H9 (cell line): ENCODE results near the gene OR2T29. TPM values are rescaled to one million over a fixed set of nuclear protein-coding genes. Genes with fewer than 3 reads are reported as not detected.
"Not testable (repeated sequence)": the region's sequence is repeated elsewhere in the genome, so short reads cannot be mapped to it uniquely, and the experiment has no call there.

Experiments used
- DNase-seq: peaks from one replicate; pipeline ENCODE4 v3.0.0-alpha.2; 2017
- H2AFZ ChIP-seq: one replicate; pipeline ENCODE4 v1.6.1; 2013; ENCODE audit warnings: mild to moderate bottlenecking, low read length, control low read depth, moderate library complexity
- H2AK5ac ChIP-seq: 2 replicates; pipeline ENCODE4 v1.6.1; 2013; ENCODE audit warnings: low read length, control low read depth, mixed read lengths; ENCODE audit not compliant: insufficient read length
- H2BK120ac ChIP-seq: one replicate; pipeline ENCODE4 v1.6.1; 2013; ENCODE audit warnings: low read depth, mild to moderate bottlenecking, low read length, control low read depth, inconsistent platforms; ENCODE audit not compliant: poor library complexity, severe bottlenecking
- H2BK12ac ChIP-seq: 2 replicates; pipeline ENCODE4 v1.6.1; 2013; ENCODE audit warnings: low read length, control low read depth, mixed read lengths, low read depth; ENCODE audit not compliant: insufficient read length
- H2BK15ac ChIP-seq: 2 replicates; pipeline ENCODE4 v1.6.1; 2013; ENCODE audit warnings: low read depth, low read length, control low read depth
- H2BK20ac ChIP-seq: one replicate; pipeline ENCODE4 v1.6.1; 2013; ENCODE audit warnings: low read depth, mild to moderate bottlenecking, low read length, control low read depth, inconsistent platforms; ENCODE audit not compliant: poor library complexity, severe bottlenecking
- H2BK5ac ChIP-seq: 2 replicates; pipeline ENCODE4 v1.6.1; 2013; ENCODE audit warnings: low read length, control low read depth, mixed read lengths; ENCODE audit not compliant: insufficient read length
- H3K14ac ChIP-seq: 2 replicates; pipeline ENCODE4 v1.6.1; 2013; ENCODE audit warnings: low read length, control low read depth; ENCODE audit not compliant: insufficient read depth
- H3K18ac ChIP-seq: 2 replicates; pipeline ENCODE4 v1.6.1; 2013; ENCODE audit warnings: low read depth, mild to moderate bottlenecking, mixed read lengths, low read length, control low read depth; ENCODE audit not compliant: insufficient read length
- H3K23ac ChIP-seq: 2 replicates; pipeline ENCODE4 v1.6.1; 2013; ENCODE audit warnings: low read length, control low read depth, mixed read lengths, low read depth; ENCODE audit not compliant: insufficient read length
- H3K23me2 ChIP-seq: 2 replicates; pipeline ENCODE4 v1.6.1; 2013; ENCODE audit warnings: low read depth, mild to moderate bottlenecking, mixed read lengths, low read length, control low read depth; ENCODE audit not compliant: insufficient read length, poor library complexity, severe bottlenecking
- H3K27ac ChIP-seq: 2 replicates; pipeline ENCODE4 v1.5.1; 2013; ENCODE audit warnings: low read length, control low read depth, mixed read lengths, low read depth; ENCODE audit not compliant: insufficient read length
- H3K27me3 ChIP-seq: 2 replicates; pipeline ENCODE4 v1.6.1; 2013; ENCODE audit warnings: low read length, control low read depth, inconsistent platforms; ENCODE audit not compliant: insufficient read depth
- H3K4ac ChIP-seq: 2 replicates; pipeline ENCODE4 v1.6.1; 2013; ENCODE audit warnings: low read depth, mild to moderate bottlenecking, control low read depth, inconsistent platforms, low read length, moderate library complexity
- H3K4me1 ChIP-seq: 2 replicates; pipeline ENCODE4 v1.6.1; 2013; ENCODE audit warnings: low read length, control low read depth, inconsistent platforms; ENCODE audit not compliant: insufficient read depth
- H3K4me2 ChIP-seq: 2 replicates; pipeline ENCODE4 v1.6.1; 2013; ENCODE audit warnings: low read length, control low read depth, mixed read lengths; ENCODE audit not compliant: insufficient read length, insufficient read depth
- H3K56ac ChIP-seq: 2 replicates; pipeline ENCODE4 v1.6.1; 2013; ENCODE audit warnings: low read depth, mild to moderate bottlenecking, mixed read lengths, low read length, control low read depth; ENCODE audit not compliant: insufficient read length
- H3K79me1 ChIP-seq: 2 replicates; pipeline ENCODE4 v1.6.1; 2013; ENCODE audit warnings: low read depth, mild to moderate bottlenecking, moderate library complexity, low read length, control low read depth, inconsistent platforms; ENCODE audit not compliant: insufficient read depth, poor library complexity, severe bottlenecking
- H3K79me2 ChIP-seq: 2 replicates; pipeline ENCODE4 v1.6.1; 2013; ENCODE audit warnings: low read length, control low read depth, inconsistent platforms; ENCODE audit not compliant: insufficient read depth
- H3K9ac ChIP-seq: 2 replicates; pipeline ENCODE4 v1.6.1; 2013; ENCODE audit warnings: low read length, control low read depth, mixed read lengths; ENCODE audit not compliant: insufficient read length; ENCODE audit errors: extremely low read depth
- H3K9me3 ChIP-seq: one replicate; pipeline ENCODE4 v1.6.1; 2013; ENCODE audit warnings: low read depth, low read length, inconsistent platforms; ENCODE audit not compliant: control insufficient read depth
- H3T11ph ChIP-seq: one replicate; pipeline ENCODE4 v1.6.1; 2013; ENCODE audit warnings: mild to moderate bottlenecking, low read length, control low read depth, inconsistent platforms
- H4K20me1 ChIP-seq: one replicate; pipeline ENCODE4 v1.6.1; 2013; ENCODE audit not compliant: control insufficient read depth, insufficient read length, insufficient read depth
- H4K5ac ChIP-seq: 2 replicates; pipeline ENCODE4 v1.6.1; 2013; ENCODE audit warnings: low read depth, mild to moderate bottlenecking, mixed read lengths, low read length, control low read depth; ENCODE audit not compliant: insufficient read length
- H4K8ac ChIP-seq: replicated peaks from 2 replicates; pipeline ENCODE4 v1.6.1; 2013; ENCODE audit warnings: low read length, control low read depth, mixed read lengths, low read depth; ENCODE audit not compliant: insufficient read length
- H4K91ac ChIP-seq: 2 replicates; pipeline ENCODE4 v1.6.1; 2013; ENCODE audit warnings: low read depth, mild to moderate bottlenecking, moderate library complexity, mixed read lengths, low read length, control low read depth; ENCODE audit not compliant: insufficient read length
- H3K27ac Mint-ChIP-seq, 3 experiments: 2 replicates in 2 of 3; 3 replicates in 1 of 3; pipeline ENCODE4 v1.8.0; 2020 to 2021; ENCODE audit warnings: mixed read lengths in 3 of 3, mild to moderate bottlenecking in 1 of 3, moderate library complexity in 1 of 3
- H3K27me3 Mint-ChIP-seq: 2 replicates; pipeline ENCODE4 v1.8.0; 2021; ENCODE audit warnings: low read depth, mild to moderate bottlenecking, moderate library complexity, mixed read lengths
- H3K36me3 Mint-ChIP-seq, 3 experiments: 2 replicates in 2 of 3; 3 replicates in 1 of 3; pipeline ENCODE4 v1.8.0; 2020 to 2021; ENCODE audit warnings: low read depth in 3 of 3, mixed read lengths in 3 of 3; ENCODE audit not compliant: insufficient read depth in 1 of 3
- H3K4me1 Mint-ChIP-seq, 2 experiments: 2 replicates each; pipeline ENCODE4 v1.8.0; 2020; ENCODE audit warnings: mixed read lengths in 2 of 2
- H3K4me3 Mint-ChIP-seq, 2 experiments: 2 replicates in 1 of 2; 3 replicates in 1 of 2; pipeline ENCODE4 v1.8.0; 2020 to 2021; ENCODE audit warnings: mild to moderate bottlenecking in 2 of 2, mixed read lengths in 2 of 2, moderate library complexity in 1 of 2
- H3K9me3 Mint-ChIP-seq, 2 experiments: 2 replicates in 1 of 2; 3 replicates in 1 of 2; pipeline ENCODE4 v1.8.0; 2020; ENCODE audit warnings: mild to moderate bottlenecking in 2 of 2, mixed read lengths in 2 of 2, moderate library complexity in 1 of 2
- WGBS: extraction: QIAGEN DNeasy Blood & Tissue Kit; methylation state at CpG from one replicate; pipeline ENCODE4 v1.1.7; 2013; ENCODE audit warnings: missing lambda C conversion rate, low lambda C conversion rate, mixed read lengths; ENCODE audit not compliant: insufficient read length; ENCODE audit errors: extremely low coverage; 5-methylcytosine and 5-hydroxymethylcytosine counted together
- total RNA-seq: library from RNA; stranded (reverse); gene quantifications from 2 replicates; pipeline ENCODE4 v1.2.1, GENCODE V29; 2021
- TF ChIP-seq, protein P1 (sequence below): fragments of 200-600 bp; sonication (generic); conservative IDR thresholded peaks from 3 replicates; pipeline ENCODE4 v1.8.0; 2021; ENCODE audit warnings: antibody characterized with exemption, mild to moderate bottlenecking

OR2T29 gene
- total RNA-seq, 1 experiment from 2014 or later, result not detected

DNA sequence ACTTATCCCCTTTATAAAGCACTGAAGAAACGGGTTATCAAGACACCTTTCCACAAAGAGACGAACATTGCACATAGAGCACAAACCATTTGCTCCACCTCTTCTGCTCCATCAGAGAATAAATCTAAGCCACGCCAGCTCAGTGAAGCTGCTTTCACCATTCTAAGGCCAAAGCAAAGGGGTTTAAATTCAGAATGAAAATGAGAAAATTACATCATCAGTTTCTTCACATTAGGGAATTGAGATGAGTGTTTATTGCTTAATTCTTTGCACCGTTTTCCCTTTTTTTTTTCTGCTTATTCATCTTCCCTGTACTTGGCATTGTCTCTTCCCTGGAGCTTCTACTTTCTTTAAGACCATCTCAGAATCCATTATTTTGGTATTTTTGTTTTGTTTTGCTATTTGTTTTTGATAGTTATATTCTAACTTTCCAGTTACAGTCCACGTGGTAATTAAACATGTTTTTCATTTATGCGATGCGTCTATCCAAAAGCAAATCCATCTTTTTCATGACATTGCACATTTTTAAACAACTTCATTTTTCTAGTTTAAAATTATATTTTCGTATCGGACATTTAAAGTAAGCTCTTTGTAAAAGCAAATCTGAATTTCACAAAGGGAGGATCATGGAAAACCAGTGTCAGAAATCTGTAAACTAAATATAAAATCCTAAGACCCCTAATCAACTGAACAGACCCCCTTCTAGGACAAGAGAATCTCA, 13.8 kb upstream of the OR2T29 start:
- H3K14ac ChIP-seq, result no peak overlapping the region
- H3K9ac ChIP-seq, result no peak overlapping the region
- no peak overlapping the region for H2BK12ac ChIP-seq
- no peak overlapping the region for H3K56ac ChIP-seq
- no peak overlapping the region for H2BK5ac ChIP-seq
- H4K5ac ChIP-seq, result no peak overlapping the region
- H3K9me3 Mint-ChIP-seq, result peaks cover 62 to 65% of the 10 kb centered on the region in 2 experiments
- H3K23me2 ChIP-seq, result no peaks in the 10 kb centered on the region
- no peaks in the 10 kb centered on the region for H3K4me1 ChIP-seq
- H4K20me1 ChIP-seq, result no peaks in the 10 kb centered on the region
- no peak overlapping the region for H3K27ac ChIP-seq
- H3K79me2 ChIP-seq, result no peaks in the 10 kb centered on the region
- no peak overlapping the region for H4K8ac ChIP-seq
- H3K36me3 Mint-ChIP-seq, result peaks cover 0 to 21% (median 8%) of the 10 kb centered on the region in 3 experiments; a peak in 6 of 7 replicates
- no peak overlapping the region for H2BK120ac ChIP-seq
- H3K27ac Mint-ChIP-seq, result no peak overlapping the region
- H3K4ac ChIP-seq, result no peak overlapping the region
- H3T11ph ChIP-seq, result no peak overlapping the region
- H3K9me3 ChIP-seq, result peaks cover 18% of the 10 kb centered on the region
- no CpG with 5 or more reads among the region's 9 CpGs for WGBS
- H2AK5ac ChIP-seq, result no peak overlapping the region
- H2BK20ac ChIP-seq, result no peak overlapping the region
- no peaks in the 10 kb centered on the region for H3K4me1 Mint-ChIP-seq
- no peak for DNase-seq
- no peaks in the 10 kb centered on the region for H3K79me1 ChIP-seq
- TF ChIP-seq, protein P1, sequence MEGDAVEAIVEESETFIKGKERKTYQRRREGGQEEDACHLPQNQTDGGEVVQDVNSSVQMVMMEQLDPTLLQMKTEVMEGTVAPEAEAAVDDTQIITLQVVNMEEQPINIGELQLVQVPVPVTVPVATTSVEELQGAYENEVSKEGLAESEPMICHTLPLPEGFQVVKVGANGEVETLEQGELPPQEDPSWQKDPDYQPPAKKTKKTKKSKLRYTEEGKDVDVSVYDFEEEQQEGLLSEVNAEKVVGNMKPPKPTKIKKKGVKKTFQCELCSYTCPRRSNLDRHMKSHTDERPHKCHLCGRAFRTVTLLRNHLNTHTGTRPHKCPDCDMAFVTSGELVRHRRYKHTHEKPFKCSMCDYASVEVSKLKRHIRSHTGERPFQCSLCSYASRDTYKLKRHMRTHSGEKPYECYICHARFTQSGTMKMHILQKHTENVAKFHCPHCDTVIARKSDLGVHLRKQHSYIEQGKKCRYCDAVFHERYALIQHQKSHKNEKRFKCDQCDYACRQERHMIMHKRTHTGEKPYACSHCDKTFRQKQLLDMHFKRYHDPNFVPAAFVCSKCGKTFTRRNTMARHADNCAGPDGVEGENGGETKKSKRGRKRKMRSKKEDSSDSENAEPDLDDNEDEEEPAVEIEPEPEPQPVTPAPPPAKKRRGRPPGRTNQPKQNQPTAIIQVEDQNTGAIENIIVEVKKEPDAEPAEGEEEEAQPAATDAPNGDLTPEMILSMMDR, result no peak
- H3K27me3 ChIP-seq, result no peaks in the 10 kb centered on the region
- H3K23ac ChIP-seq, result no peak overlapping the region
- H3K4me2 ChIP-seq, result no peak overlapping the region
- H2BK15ac ChIP-seq, result no peak overlapping the region
- no peak overlapping the region for H3K18ac ChIP-seq
- no peak overlapping the region for H3K4me3 Mint-ChIP-seq
- H2AFZ ChIP-seq, result no peak overlapping the region
- H4K91ac ChIP-seq, result no peak overlapping the region
- H3K27me3 Mint-ChIP-seq, result no peaks in the 10 kb centered on the region

DNA sequence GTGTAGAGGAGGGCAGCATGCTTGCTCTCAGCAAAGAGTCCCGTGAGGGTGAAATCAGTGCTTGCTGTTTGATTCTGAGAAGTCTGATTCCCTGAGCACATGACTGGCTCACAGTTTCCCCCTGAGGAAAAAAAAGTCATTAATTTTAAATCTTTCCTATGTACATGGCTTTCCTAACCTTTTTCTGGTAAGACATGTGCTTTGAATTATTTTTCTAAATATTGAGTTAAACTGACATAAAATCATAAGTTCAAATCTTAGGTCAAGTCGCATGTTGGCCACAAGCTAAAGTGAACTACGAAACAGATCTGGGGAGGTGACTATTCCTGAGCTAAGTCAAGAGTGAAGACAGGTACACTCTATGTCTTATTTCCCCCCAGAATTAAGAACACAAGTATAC, 12.1 kb upstream of the OR2T29 start, which contains the start of gene OR2T34:
Gene OR2T34 (minus strand): TSS at position 101 of the 400 bp plus-strand sequence. CDS start 0 bp downstream, at position 101.
- WGBS, result no CpG with 5 or more reads among the region's 3 CpGs
- not testable (repeated sequence) for H4K8ac ChIP-seq

More for the DNA sequence above, 12.1 kb upstream of the OR2T29 start, which contains the start of gene OR2T34:
- H3K9me3 ChIP-seq, result peaks cover 14% of the 10 kb centered on the region
- not testable (repeated sequence) for H4K91ac ChIP-seq, H3K18ac ChIP-seq, H3K9ac ChIP-seq, H3K27ac ChIP-seq, H3K4ac ChIP-seq, H2BK15ac ChIP-seq, H3K4me1 ChIP-seq, H3K27me3 ChIP-seq, H3K56ac ChIP-seq, H3K79me2 ChIP-seq, H3T11ph ChIP-seq, H2AFZ ChIP-seq, H2BK5ac ChIP-seq, H2AK5ac ChIP-seq, H4K20me1 ChIP-seq, H3K4me2 ChIP-seq, H3K23ac ChIP-seq, DNase-seq, H3K14ac ChIP-seq, H3K79me1 ChIP-seq, H3K23me2 ChIP-seq, H2BK12ac ChIP-seq, H2BK120ac ChIP-seq, H2BK20ac ChIP-seq, H3K4me3 Mint-ChIP-seq, H3K27ac Mint-ChIP-seq, H3K4me1 Mint-ChIP-seq, H3K27me3 Mint-ChIP-seq, H4K5ac ChIP-seq
- Mint-ChIP-seq H3K9me3 (peaks cover 51 to 55% of the 10 kb centered on the region in 2 experiments), H3K36me3 (peaks cover 0 to 18% (median 8%) of the 10 kb centered on the region in 3 experiments; a peak in 6 of 7 replicates)
